Heart left ventricle (tissue), 16 donors: ENCODE measurements around the gene MICAL3. TPM values are rescaled to one million over a fixed set of nuclear protein-coding genes. Genes with fewer than 3 reads are reported as not detected.

Experiments
- ATAC-seq, 4 donors: fragments of 200-7000 bp; cut with Tn5 transposase; one replicate each; pipeline ENCODE4 v1.9.1; 2020 to 2022; ENCODE audit warnings: moderate library complexity in 4 of 4, mild to moderate bottlenecking in 3 of 4, moderate number of reproducible peaks in 1 of 4
- DNase-seq, 5 donors: peaks; one replicate each; pipeline ENCODE4 v3.0.0-alpha.2; 2020
- H3K27ac ChIP-seq, 12 donors: fragments of 200-600 bp; sonication (generic) in 4 of 12; one replicate each; pipeline versions ENCODE4 v1.5.0 to v1.8.0; 2016 to 2022; ENCODE audit warnings: mild to moderate bottlenecking in 2 of 12
- H3K27me3 ChIP-seq, 9 donors: fragments of 200-600 bp; sonication (generic) in 2 of 9; one replicate each; pipeline versions ENCODE4 v1.5.1 to v1.8.0; 2016 to 2022; ENCODE audit warnings: mild to moderate bottlenecking in 3 of 9
- H3K36me3 ChIP-seq, 9 donors: fragments of 200-600 bp; sonication (generic) in 2 of 9; one replicate each; pipeline versions ENCODE4 v1.5.0 to v1.8.0; 2018 to 2022; ENCODE audit warnings: mild to moderate bottlenecking in 2 of 9
- H3K4me1 ChIP-seq, 12 donors: fragments of 200-600 bp; sonication (generic) in 4 of 12; one replicate each; pipeline versions ENCODE4 v1.5.0 to v1.8.0; 2016 to 2022; ENCODE audit warnings: mild to moderate bottlenecking in 3 of 12
- H3K4me3 ChIP-seq, 12 donors: fragments of 200-600 bp; sonication (generic) in 4 of 12; one replicate each; pipeline versions ENCODE4 v1.5.0 to v1.8.0; 2017 to 2022; ENCODE audit warnings: mild to moderate bottlenecking in 9 of 12, moderate library complexity in 4 of 12
- H3K9me3 ChIP-seq, 12 donors: fragments of 200-600 bp; sonication (generic) in 4 of 12; one replicate each; pipeline versions ENCODE4 v1.5.0 to v1.8.0; 2016 to 2022; ENCODE audit warnings: mild to moderate bottlenecking in 1 of 12
- POLR2A ChIP-seq, 2 donors: fragments of 450-650 bp; IDR thresholded peaks; one replicate each; pipeline ENCODE4 v1.6.1; 2017; ENCODE audit warnings: antibody characterized with exemption in 2 of 2, mild to moderate bottlenecking in 2 of 2, moderate library complexity in 2 of 2
- WGBS, 4 donors: extraction: QIAGEN DNeasy Blood & Tissue Kit in 2 of 4; methylation state at CpG; one replicate each; pipeline versions ENCODE4 v1.1.5 to v1.1.7; 2013 to 2018; 5-methylcytosine and 5-hydroxymethylcytosine counted together
- intact Hi-C, 10 donors: fragments of 100-400 bp; cut with DNase I; formaldehyde crosslinking; loops; one replicate each; pipeline versions ENCODE4 v1.11.1 to v1.14.2; 2022
- polyA plus RNA-seq, 2 donors: library from polyadenylated mRNA; stranded (reverse); fragments of 200-250 nt; gene quantifications; one replicate each; pipeline ENCODE4 v1.2.3, GENCODE V29; 2013
- total RNA-seq, 9 donors: library from RNA; depleted of rRNA in 2 of 9; stranded (reverse); fragments of >200 nt in 2 of 9; fragmentation: NEBNext Ultra II Directional in 3 of 9; extraction: Animal tissue kit (Norgen Biotek cat#: 25700) in 3 of 9; gene quantifications; one replicate each; pipeline versions ENCODE4 v1.1.0 to v1.2.4, GENCODE V29; 2016 to 2023
- TF ChIP-seq, protein P1 (sequence below), 12 donors: fragments of 200-600 bp; sonication (generic) in 4 of 12; IDR thresholded peaks; one replicate each; pipeline versions ENCODE4 v1.5.0 to v1.8.0; 2018 to 2022; ENCODE audit warnings: antibody characterized with exemption in 12 of 12, mild to moderate bottlenecking in 5 of 12
- donor health status: ischemic (EF 13 %, LVEDD 7.1; RV severe dilation, severe dysfunction).
- donor health status: healthy with polysubstance abuse.
- donor health status: DM: no; HTN: yes; CAD: no.
- donor health status: DM: no; HTN: no; CAD: no.
- donor health status: ischemic (EF 25% LVEDD 6.9; RV normal size, moderate dysfunction).
- donor health status: ischemic (EF 25% LVEDD 5.7; RV mildly dilated, moderate dysfunction).
- donor health status: healthy.
- donor health status: DM: yes; HTN: yes; CAD: no.
- donor health status: ischemic (EF 35%, LVEDD 5.7; RV mildly dilated, moderate dysfunction).
- donor health status: nonischemic (EF 11% LVEDD 7.7; RV severe dilation, severe dysfunction).
- donor health status: DM: yes; HTN: yes; CAD: no.
- donor health status: PGD.
- donor health status: ischemic (EF 29% LVEDD 5.4; RV normal size, mild dysfunction).
- donor health status: nonischemic (EF 23%, LVEDD 6.1; RV moderate dilation, normal function).

MICAL3 gene
- total and polyA plus RNA-seq, 11 donors = 41.3 to 125 (median 83.3) TPM

DNA sequence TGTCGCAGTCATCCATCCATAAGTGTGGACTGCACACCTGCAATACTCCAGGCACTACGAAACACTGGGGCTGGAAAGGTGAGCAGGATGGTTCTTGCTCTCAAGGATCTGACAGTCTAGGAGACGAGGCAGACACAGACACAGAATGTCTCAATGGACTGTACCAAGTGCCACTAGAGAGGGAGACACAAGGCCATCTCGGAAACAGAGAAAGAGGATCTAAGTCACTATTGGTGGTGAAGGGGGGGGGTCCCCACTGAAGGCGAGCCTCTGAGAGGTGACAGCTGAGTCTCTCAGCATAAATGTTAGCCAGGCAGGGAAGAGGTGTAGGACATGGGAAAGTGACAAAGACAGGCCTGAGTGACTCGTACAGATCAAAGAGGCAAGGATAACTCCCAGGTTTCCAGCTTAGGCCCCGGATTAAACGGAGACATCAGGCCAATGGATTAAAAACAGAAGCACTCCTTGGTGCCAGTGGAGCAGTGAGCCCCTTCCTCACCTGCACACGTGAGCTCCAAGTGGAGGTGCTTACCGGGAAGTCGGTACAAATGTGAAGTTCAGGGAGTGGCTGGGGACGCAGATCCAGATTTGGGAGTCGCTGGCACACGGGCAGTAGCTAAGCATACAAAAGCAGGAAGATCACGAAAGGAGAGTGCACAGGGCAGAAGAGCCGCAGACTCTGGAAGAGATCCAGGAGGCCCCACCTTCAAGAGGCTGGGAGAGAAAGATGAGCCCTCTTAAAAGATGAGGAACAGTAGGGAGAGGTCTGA, 117.2 kb downstream of the MICAL3 start:
- no peak overlapping the region for H3K4me3 ChIP-seq
- no peaks in the 10 kb centered on the region for H3K27me3 ChIP-seq
- peaks cover 4 to 91% (median 57%) of the 10 kb centered on the region in 12 donors for H3K4me1 ChIP-seq
- TF ChIP-seq, protein P1, sequence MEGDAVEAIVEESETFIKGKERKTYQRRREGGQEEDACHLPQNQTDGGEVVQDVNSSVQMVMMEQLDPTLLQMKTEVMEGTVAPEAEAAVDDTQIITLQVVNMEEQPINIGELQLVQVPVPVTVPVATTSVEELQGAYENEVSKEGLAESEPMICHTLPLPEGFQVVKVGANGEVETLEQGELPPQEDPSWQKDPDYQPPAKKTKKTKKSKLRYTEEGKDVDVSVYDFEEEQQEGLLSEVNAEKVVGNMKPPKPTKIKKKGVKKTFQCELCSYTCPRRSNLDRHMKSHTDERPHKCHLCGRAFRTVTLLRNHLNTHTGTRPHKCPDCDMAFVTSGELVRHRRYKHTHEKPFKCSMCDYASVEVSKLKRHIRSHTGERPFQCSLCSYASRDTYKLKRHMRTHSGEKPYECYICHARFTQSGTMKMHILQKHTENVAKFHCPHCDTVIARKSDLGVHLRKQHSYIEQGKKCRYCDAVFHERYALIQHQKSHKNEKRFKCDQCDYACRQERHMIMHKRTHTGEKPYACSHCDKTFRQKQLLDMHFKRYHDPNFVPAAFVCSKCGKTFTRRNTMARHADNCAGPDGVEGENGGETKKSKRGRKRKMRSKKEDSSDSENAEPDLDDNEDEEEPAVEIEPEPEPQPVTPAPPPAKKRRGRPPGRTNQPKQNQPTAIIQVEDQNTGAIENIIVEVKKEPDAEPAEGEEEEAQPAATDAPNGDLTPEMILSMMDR (IDR thresholded peaks at IDR 0.05) = no peak
- no peak for TF ChIP-seq POLR2A (IDR thresholded peaks at IDR 0.05)
- no peaks in the 10 kb centered on the region for H3K9me3 ChIP-seq
- ATAC-seq = no peak
- H3K36me3 ChIP-seq = peaks cover 0 to 48% (median 26%) of the 10 kb centered on the region in 9 donors
- intact Hi-C loops = loop anchor here in 7 of 10 donors (1.0 to 10.0 kb wide), 6 partner anchors 64 to 170 kb away; partner anchors contain the start of genes PEX26 (in 3 of the 7) and MICAL3 (in 2 of the 7)
- H3K27ac ChIP-seq = peak overlapping the region in 9 of 12 donors; percentile 11 to 96 (median 67)
- DNase-seq = no peak
- WGBS, 4 donors = 56 to 62% (median 59%) methylated on average over 16 of the region's 16 CpGs

GRCh38 chr22:17905445-17905844, 118.9 kb downstream of the MICAL3 start:
- DNase-seq (no peak), ATAC-seq (no peak)
- Histone ChIP-seq H3K4me1 (peaks cover 2 to 73% (median 42%) of the 10 kb centered on the region in 12 donors), H3K9me3 (no peaks in the 10 kb centered on the region), H3K27ac (peak overlapping the region in 5 of 12 donors; percentile 24 to 92 (median 67)), H3K27me3 (no peaks in the 10 kb centered on the region), H3K36me3 (peaks cover 0 to 64% (median 38%) of the 10 kb centered on the region in 9 donors), H3K4me3 (no peak overlapping the region)
- WGBS, 4 donors = 81 to 95% (median 87%) methylated on average over 8 of the region's 8 CpGs
- intact Hi-C loops = loop anchor here in 5 of 10 donors (5.0 to 10.0 kb wide), 4 partner anchors 117 to 172 kb away; partner anchors contain the start of genes PEX26 (in 3 of the 5) and MICAL3 (in 2 of the 5)
- no peak for TF ChIP-seq POLR2A (IDR thresholded peaks at IDR 0.05)
- TF ChIP-seq, protein P1 (IDR thresholded peaks at IDR 0.05) = no peak

GRCh38 chr22:17903564-17904295, 120.6 kb downstream of the MICAL3 start:
- DNase-seq = peak in 2 of 5 donors; percentile 56 to 59
- intact Hi-C loops = loop anchor here in 3 of 10 donors (5.0 to 10.0 kb wide), 2 partner anchors 169 to 171 kb away; partner anchors contain the start of gene PEX26 (in 2 of the 3)
- no peak overlapping the region for H3K4me3 ChIP-seq
- H3K27me3 ChIP-seq = no peaks in the 10 kb centered on the region
- TF ChIP-seq, protein P1 (IDR thresholded peaks at IDR 0.05) = no peak
- TF ChIP-seq POLR2A (IDR thresholded peaks at IDR 0.05) = no peak
- peak overlapping the region in 10 of 12 donors; percentile 24 to 92 (median 54) for H3K27ac ChIP-seq
- H3K9me3 ChIP-seq = no peaks in the 10 kb centered on the region
- 40 to 64% (median 50%) methylated on average over 10 of the region's 10 CpGs for WGBS, 4 donors
- peaks cover 0 to 81% (median 55%) of the 10 kb centered on the region in 9 donors for H3K36me3 ChIP-seq
- peak; percentile 47 to 64 (median 60) for ATAC-seq
- peaks cover 0 to 57% (median 25%) of the 10 kb centered on the region in 12 donors for H3K4me1 ChIP-seq
